Measurements from ENCODE around the gene ICAM5. TPM values are rescaled to one million over a fixed set of nuclear protein-coding genes. Genes with fewer than 3 reads are reported as not detected.

Gene ICAM5
- total and polyA plus RNA-seq, 9 of the 15 experiments (the other 6 are each of a cell fraction or from before 2014, with no cell fraction given): 0.10 to 114 (median 13.7) TPM

DNA sequence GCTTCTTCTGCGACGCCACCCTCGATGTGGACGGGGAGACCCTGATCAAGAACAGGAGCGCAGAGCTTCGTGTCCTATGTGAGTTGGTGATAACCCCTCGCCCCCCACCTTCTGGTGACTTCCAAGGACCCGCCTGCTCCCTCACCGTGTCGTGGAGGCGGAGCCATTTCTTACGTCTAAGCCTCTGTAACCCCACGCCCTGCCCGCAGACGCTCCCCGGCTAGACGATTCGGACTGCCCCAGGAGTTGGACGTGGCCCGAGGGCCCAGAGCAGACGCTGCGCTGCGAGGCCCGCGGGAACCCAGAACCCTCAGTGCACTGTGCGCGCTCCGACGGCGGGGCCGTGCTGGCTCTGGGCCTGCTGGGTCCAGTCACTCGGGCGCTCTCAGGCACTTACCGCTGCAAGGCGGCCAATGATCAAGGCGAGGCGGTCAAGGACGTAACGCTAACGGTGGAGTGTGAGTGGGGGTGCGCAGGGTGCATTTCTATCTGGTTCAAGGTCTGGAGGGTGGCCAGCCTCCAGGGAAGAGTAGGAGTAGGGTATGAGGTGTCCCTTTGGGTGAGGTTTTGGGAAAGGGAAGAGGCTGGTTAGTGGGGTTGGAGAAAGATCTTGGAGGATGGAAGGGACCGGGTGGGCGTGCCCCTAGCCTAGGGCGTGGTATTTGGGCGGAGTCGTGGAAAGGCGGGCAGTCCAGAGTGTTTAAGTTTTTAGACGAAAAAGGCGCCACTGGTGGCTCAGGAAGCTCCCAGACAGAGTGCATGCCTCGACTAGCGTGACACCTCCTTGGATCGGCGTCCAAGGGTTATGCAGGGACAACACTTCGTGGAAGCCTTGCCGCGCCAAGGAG, 3.3 kb downstream of the ICAM5 start (continued):
- peak; percentile 66; the same call in 1 of the 2 replicates for TF ChIP-seq MGA (IDR thresholded peaks at IDR 0.05)
- TF ChIP-seq CHCHD3 (CRISPR knock-in tag; IDR thresholded peaks at IDR 0.05): no peak
- TF ChIP-seq DLX4 (CRISPR knock-in tag; IDR thresholded peaks at IDR 0.05): no peak
- no peak for TF ChIP-seq RBM25 (IDR thresholded peaks at IDR 0.05; ENCODE audit: low read depth, low read length, severe bottlenecking)
- TF ChIP-seq TCF7L2 (IDR thresholded peaks at IDR 0.05; ENCODE audit: low read depth, low read length): 0 out of 2 replicates have a peak, but pooled peaks have one; percentile 12
- peak in 1 of 2 experiments; percentile 76; a peak in 1 of 4 replicates for TF ChIP-seq NONO (IDR thresholded peaks at IDR 0.05; ENCODE audit: low read depth in 2 of 2, low read length in 1 of 2)
- peak; percentile 72 for TF ChIP-seq ARID4B (CRISPR knock-in tag; IDR thresholded peaks at IDR 0.05)

All from K562 (cell line).